ENCODE results near the gene MYO1D.

The MYO1D gene

DNA sequence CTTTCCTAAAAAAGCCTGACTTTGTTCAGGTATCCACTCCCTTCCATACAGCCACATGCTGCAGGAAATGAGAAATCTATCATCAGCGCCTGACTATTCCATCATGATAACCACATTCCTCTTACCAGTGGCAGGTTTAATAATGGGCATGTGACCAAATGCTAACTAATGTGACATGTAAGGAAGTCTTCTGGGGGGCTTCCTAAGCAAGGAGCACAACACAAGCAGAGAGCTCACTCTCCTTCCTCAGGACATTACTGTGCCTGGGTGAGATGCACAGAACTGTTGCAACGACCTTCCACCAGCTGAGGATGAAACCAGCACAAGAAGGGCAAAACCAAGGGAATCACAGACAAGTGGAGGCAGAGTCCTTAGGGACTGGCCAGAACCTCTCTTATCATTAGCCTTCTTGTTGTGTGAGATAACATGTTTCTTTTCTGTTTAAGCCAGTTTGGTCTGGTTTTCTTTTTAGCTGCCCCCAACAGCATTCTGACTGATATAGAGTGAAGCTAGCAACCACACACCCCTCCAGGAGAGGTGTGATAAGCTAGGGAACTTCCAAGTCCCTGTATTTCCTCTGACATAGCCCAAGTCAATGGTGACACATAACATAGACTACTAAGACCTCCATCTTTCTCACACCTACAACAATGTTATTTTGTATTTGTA lies 16.9 kb downstream of the MYO1D start:
- in situ Hi-C loops (cut with MboI; ENCODE audit: low sequenced_read_pairs), result no loop called here

DNA sequence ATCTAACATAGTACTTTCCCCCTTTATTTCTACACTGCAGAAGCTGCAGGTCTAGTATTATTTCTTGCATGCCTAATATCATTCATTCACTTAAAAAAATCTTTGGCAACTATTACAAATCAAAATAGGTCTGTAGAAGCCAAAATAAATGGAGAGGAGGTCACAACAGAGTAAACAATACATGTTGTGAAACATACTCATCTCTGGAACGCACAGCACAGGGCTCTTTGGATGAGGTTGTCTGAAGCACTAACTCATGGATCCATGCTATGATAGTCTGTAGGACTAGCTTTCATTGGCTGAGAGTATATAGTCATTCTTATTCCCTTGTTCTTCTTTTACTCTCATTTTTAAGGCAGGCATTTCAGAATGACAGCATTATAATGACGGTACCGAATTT lies 21.3 kb downstream of the MYO1D start:
- in situ Hi-C loops (cut with MboI; ENCODE audit: low sequenced_read_pairs), result no loop called here

DNA sequence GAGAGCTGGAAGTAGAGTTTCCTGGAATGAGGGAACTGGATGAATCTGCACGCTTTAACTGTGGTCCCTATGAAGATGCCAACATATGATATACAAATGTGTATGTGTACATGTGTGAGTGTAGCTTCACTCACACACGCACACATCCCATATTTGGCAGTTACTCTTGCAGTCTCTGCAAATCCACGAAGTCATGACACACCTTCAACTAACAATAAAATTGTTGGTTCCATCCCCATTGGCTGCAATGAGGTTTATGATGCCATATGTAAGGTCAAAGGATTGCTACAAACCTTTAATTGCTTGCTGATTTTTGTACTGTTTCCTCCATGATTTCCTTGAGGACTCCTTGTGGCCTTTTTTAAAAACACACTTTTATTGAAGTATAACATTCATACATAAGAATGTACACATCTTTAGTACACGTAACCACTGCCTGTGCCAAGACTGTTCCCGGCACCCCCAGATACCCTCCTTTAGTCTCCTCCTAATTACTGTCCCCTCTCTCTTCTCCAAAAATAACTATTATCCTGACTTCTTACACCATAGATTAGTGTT lies 22.0 kb downstream of the MYO1D start:
- in situ Hi-C loops (cut with MboI; ENCODE audit: low sequenced_read_pairs), result no loop called here

DNA sequence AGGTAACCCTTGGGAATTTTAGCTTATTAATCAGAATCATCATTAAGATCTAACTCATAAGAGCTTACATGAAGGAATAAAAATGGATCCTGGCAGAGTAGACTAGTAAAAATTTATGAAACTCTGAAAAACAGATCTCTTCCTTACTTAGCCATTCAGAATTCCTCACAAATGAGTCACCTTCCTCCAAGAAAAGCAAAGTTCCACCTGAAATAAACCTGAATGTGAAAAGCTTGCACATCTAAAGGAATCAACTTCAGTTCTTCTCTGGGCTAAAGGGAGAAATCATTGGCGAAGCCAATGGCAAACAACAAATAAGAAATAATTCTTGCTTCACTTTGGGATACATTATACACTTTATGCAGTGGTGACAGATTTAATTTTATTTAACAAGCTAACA lies 22.7 kb downstream of the MYO1D start:
- in situ Hi-C loops (cut with MboI; ENCODE audit: low sequenced_read_pairs), result no loop called here

DNA sequence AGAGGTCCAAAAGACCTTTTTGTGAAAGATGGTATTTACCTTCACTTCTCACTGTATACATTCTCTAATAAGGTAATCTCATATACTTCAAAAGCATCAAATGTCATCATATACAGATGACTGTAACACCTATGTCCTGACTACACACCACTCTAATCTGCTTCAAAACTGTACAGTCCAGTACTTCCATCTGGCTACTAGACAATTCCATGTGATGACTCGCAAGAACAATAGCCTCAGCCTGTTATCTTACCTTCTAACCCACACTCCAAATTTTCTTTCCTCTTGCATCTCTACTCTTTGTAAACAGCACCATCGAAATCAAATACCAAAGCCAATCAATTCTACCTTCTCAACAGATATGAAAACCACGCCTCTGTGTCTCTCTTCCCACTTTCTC lies 24.1 kb downstream of the MYO1D start:
- in situ Hi-C loops (cut with MboI; ENCODE audit: low sequenced_read_pairs), result no loop called here

DNA sequence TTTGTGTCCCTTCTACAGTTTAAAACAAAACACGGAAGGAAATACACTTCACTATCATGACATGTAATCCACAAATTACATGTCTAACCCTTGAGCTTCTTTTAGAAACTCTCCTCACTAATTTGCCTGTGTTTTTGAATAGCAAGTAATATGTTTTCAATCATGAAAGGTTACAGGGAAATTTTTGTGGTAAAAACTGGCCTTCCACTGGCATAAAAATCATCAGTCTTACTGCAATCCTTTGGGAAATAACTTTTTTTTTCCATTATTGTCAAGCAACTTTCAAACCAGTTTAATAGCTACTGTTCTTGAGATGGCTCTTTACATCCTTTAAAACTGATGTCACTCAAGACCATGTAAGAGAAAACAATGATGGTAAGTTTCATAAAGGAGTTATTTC lies 27.0 kb downstream of the MYO1D start:
- in situ Hi-C loops (cut with MboI; ENCODE audit: low sequenced_read_pairs), result no loop called here

DNA sequence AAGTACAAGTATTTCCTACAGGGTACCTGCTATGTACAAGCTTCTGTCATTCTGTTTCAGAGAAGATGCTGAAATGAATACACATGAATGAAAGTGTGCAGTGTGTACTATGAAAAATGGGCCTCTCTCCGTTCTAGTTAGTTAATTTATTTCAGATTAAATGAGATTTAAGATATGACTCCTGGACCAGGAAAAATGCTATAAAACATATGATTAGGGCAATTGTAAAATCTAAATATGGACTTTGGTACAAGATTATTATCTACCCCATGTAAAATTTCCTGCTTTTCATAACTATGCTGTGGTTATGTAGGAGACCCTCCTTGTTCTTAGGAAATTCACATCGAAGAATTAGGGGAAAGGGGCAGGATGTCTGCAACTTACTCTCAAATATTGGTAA lies 28.9 kb downstream of the MYO1D start:
- in situ Hi-C loops (cut with MboI; ENCODE audit: low sequenced_read_pairs), result no loop called here

DNA sequence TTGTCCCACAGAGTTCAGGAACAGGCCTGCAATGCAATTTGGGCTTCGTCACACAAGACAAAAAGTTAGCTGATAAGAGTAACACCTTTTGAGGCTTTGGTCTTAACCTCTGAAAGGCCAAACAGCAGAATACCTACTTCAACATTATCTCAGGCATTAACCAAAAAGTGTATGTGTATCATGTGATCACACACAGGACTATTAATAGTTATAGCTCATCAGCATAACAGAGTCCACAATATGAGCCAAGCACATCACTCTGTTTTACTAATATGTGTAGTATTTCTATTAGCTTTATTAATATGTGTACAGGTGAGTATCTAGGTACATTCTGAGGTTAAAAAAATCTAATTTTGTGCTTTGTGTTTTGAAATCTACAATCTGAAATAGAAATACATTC lies 30.8 kb downstream of the MYO1D start:
- in situ Hi-C loops (cut with MboI; ENCODE audit: low sequenced_read_pairs), result no loop called here

DNA sequence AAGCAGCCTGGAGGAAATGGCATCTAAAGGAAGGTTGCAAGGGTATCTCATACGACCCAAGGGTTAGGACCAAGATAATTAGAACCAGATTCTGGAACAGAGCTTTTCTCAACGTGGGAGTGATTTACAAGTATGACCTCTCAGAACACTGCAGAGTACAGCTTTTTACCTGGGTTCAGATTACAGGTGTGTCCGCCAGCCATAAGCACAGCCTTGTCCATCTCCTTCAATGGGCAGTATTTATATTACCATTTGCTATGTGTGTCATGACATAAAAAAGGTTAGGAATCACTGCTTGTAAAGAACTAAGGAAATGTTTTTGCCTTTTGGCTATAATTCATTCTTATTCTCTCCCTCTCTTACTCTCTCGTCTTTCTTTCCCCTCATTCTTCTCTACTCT lies 36.7 kb downstream of the MYO1D start:
- in situ Hi-C loops (cut with MboI; ENCODE audit: low sequenced_read_pairs), result no loop called here

DNA sequence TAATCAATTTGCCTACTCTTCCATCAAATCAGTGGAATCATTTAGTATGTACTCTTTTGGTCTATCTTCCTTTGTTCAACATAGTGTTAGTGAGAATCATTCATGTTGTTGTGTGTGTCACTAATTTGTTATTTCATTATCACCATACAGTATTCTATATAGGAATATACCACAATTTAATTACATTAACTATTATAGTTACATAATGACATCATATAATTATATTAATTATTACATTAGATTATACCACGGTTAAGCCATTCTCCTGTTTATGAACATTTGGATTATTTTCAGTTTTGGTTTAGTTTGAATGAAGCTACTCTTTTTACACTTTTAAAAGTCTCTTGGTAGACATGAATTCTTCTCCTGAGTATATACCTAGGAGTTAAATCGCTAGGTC lies 40.4 kb downstream of the MYO1D start:
- in situ Hi-C loops (cut with MboI; ENCODE audit: low sequenced_read_pairs), result no loop called here

DNA sequence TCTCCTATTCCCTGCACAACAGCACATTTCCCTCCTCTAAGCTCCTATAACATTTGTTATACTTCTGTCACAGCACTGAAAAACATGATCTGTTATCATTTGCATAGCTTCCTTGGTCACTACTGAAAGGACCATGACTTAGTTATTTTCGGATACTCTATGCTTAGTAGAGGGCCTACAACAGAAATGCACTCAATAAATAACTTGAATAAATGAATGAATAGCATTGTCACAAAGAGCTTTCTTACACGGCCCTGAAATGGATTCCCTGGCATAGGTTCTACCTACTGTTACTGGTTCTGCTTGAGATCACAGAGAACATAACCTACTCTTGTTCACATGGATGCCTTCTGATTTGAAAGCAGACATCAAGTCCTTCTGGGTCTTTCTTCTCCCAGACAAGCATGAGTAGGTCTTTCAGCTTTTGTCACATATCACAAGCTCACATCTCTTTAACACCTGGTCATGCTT lies 41.6 kb downstream of the MYO1D start:
- in situ Hi-C loops (cut with MboI; ENCODE audit: low sequenced_read_pairs), result no loop called here

DNA sequence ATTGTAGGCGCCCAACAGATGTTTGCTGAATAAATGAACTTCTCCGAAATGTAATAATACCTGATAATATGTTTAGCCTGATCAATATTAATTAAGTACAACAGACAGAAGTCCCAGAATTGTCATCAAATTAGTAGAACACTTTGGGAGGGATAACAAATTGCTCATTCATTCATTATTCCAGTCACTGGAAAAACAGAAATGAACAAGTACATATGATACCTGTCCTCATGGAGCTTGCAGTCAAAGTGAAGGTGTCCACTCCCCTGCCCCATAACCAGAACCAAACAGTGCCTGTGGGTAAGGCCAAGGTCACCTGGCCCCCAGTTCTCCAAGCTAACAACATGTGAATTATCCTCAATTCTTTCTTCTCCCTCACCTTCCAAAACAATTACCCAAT lies 42.8 kb downstream of the MYO1D start:
- in situ Hi-C loops (cut with MboI; ENCODE audit: low sequenced_read_pairs), result no loop called here

DNA sequence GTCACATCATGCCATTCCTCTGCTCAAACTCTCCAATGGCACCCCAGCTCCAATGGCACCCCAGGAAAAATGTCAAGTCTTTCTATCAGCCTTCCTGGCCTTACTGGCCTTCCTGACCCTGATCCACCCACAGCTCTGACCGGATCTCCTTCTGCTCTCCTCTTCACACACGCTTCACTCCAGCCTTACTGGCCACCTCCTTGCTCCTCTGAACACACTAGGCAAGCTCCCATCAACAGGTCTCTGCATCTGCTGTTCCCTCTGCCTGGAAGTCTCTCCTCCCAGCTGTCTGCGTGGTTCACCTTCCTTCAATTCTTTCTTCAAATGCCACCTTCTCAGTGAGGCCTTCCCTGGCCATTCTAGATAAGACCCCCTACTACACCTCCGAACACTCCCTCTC lies 43.4 kb downstream of the MYO1D start:
- in situ Hi-C loops (cut with MboI; ENCODE audit: low sequenced_read_pairs), result no loop called here

DNA sequence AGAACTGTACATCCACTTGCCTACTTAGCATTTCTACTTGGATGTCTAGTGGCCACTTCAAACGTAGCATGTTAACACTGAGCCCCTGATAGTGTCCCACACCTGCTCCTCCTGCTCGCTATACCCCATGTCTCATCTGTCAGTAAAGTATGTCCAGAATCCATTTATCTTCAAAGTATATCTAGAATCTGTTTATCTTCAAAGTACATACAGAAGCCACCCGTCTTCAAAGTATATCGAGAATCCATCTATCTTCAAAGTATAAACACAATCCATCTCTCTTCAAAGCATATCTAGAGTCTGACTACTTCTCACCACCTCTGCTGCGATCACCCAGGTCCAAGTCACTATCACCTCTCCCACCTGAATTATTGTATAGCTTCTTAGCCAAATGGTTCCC lies 43.8 kb downstream of the MYO1D start:
- in situ Hi-C loops (cut with MboI; ENCODE audit: low sequenced_read_pairs), result no loop called here

DNA sequence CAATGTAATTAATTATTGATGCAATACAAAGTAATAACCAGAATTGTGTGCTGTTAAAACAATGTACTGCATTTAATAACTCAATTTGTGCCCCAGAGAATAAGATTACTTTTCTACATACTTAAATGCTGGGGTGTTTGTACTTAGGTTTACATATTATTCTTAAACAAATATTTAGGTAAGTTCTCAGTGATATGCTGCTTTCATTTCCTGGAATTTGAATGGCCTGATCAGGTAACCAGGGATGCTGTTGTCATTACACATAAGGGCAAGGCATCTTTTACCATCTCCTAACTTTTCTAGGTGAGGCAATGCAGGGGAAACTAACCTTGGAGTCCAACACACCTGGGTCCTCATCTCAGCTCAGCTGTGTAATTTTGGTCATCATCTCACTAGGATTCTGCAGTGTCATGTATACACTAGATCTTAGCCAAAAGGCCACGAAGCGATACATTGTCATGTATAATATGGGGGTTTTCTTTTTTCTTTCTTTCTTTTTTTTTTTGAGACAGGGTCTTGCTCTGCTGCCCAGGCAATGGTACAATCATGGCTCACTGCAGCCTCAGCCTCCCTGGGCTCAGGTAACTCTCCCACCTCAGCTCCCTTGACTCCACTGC lies 45.2 kb downstream of the MYO1D start:
- in situ Hi-C loops (cut with MboI; ENCODE audit: low sequenced_read_pairs), result no loop called here

DNA sequence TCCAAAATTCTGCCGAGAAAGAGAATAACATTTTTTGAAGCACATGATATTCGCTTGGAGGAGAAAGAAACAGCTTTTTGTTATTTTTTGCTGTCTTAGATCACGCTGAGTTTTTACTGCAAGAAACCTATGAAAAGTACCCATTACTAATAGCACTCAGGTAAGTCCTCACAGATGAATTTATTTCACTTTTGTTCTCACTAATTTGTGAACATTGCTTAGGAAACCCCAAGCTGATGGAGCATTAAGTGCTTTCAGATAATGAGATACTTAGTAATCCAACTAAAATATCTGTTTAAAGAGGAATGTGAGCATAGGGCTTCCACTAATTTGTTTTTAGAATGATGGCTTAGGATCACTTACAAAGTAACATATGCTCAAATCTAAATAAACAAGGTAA lies 45.7 kb downstream of the MYO1D start:
- in situ Hi-C loops (cut with MboI; ENCODE audit: low sequenced_read_pairs), result no loop called here

DNA sequence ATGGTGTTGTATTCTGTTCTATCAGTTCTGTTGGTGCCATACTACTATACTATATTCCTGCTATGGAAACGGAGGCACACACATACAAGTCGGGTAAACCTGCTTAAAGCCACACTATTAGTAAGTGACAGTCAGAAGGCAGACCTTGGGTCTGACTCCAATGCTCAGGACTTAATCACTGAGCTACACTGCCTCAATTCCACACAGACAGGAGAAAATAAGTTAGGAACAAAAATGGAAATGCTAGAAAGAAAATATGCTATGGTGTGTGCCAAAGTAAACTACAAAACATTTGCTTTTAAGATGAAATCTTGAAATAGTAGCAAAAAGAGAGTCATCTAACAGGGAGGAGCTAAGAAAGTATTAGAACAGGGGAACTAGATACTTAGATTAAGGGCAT lies 48.1 kb downstream of the MYO1D start:
- in situ Hi-C loops (cut with MboI; ENCODE audit: low sequenced_read_pairs), result no loop called here

DNA sequence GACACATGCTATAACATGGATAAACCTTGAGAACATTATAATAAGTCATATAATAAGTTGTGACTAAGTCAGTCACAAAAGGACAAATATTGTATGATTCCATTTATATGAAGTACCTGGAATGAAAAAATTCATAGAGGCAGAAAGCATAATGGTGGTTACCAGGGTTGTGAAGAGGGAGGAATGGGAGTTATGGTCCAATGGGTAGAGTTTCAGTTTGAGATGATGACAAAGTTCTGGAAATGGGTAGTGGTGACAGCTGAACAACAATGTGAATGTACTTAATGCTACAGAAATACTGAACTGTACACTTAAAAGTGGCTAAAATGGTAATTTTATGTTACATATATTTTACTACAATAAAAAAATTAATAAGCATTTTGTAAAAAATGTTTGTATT lies 49.7 kb downstream of the MYO1D start:
- in situ Hi-C loops (cut with MboI; ENCODE audit: low sequenced_read_pairs), result no loop called here

DNA sequence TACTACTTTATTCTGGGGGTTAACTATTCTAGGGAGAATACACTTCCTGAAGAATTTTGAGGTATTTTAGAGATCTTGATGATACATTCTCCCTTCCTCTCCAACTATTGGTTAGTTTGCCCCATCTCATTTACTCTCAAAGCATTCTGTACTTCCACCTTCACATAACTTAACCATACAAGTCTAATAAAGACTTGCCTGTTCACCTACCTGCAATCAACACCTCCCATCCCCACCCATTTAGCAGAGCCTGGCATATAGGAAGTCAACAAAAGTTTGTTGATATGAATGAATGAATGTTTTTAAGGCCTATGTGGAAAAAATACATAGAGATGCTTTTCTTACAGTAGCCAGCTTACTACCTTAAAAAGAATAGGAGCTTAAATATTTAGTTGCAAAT lies 50.8 kb downstream of the MYO1D start:
- in situ Hi-C loops (cut with MboI; ENCODE audit: low sequenced_read_pairs), result no loop called here

DNA sequence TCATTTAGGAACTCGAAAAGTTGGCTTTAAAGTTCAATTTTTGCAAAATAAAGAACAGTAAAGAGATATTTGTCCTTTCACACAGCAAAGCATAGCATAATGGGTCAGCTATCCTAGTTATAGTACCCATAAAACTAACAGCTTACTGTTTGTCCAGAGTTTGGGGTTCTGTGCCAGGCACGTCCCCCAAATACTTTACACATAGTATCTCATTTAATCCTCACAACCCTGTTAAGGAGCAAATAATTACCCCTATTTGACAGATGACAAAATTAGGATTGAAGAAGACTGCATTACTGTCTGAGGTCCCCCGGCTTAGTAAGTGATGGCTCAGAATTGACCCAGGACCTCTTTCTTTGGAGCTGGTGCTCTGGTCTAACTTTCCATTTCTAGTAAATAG lies 52.6 kb downstream of the MYO1D start:
- in situ Hi-C loops (cut with MboI; ENCODE audit: low sequenced_read_pairs), result no loop called here

DNA sequence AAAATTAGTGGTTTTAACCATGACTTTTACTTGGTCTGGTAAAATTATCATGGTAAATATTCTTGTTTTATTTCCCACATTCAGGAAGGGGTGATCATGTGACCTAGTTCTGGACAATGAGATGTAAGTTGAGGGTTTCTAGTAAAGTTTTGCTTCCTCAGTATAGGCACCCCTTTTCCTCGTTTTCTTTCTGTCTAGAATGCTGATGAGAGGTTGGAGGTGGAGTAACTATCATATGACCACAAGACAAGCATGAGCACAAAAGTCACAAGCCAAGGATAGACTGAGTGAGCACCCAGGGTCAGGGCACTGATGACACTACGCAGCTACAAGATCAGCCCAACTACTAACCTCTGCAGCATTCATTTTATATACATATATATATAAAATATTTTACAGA lies 53.9 kb downstream of the MYO1D start:
- in situ Hi-C loops (cut with MboI; ENCODE audit: low sequenced_read_pairs), result no loop called here

Data from HL-60/S4 treated with phorbol 12-myristate 13-acetate at 8.2 ng/mL for 4 days and 3 days (cell line).